ENCODE data around the gene PIGU. TPM values are rescaled to one million over a fixed set of nuclear protein-coding genes. Genes with fewer than 3 reads are reported as not detected.

PIGU gene
- total RNA-seq, 4 donors from 2014 or later = 10.2 to 16.8 (median 14.2) TPM

DNA sequence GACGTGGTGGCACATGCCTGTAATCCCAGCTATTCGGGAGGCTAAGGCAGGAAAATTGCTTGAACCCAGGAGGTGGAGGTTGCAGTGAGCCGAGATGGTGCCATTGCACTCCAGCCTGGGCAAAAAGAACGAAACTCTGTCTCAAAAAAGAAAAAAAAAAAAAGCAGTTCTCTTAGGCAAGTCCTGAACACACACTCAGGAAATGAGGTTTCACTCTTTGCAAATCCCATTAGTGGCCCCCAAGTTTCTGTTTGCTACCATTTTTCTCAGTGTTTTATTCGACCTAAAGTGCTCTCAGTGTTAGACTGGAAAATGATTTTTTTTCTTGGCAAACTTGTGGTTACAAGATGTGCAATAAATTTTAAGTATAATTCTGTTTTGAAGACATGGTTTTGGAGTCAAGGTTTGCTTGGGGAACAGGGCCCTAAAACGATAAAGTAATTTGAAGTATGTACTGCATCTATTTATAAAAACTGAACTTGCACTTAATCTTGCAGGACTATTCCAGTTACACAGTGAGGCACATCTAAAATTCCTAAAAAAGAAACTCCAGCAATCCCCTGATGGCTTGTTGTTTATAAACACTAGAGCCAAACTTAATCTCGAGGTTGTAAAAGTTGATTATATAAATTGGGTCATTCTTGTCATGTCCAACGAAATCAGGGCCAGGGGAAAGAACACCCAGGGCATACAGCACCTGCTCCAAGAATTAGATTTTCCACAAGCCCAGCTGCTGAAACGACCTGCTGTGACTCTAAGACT is 75.8 kb downstream of the PIGU start:
- no peak for ATAC-seq (ENCODE audit: low FRiP score)
- no peak for DNase-seq (ENCODE audit: low spot score)
- no peak for TF ChIP-seq CTCF (IDR thresholded peaks at IDR 0.05)

DNA sequence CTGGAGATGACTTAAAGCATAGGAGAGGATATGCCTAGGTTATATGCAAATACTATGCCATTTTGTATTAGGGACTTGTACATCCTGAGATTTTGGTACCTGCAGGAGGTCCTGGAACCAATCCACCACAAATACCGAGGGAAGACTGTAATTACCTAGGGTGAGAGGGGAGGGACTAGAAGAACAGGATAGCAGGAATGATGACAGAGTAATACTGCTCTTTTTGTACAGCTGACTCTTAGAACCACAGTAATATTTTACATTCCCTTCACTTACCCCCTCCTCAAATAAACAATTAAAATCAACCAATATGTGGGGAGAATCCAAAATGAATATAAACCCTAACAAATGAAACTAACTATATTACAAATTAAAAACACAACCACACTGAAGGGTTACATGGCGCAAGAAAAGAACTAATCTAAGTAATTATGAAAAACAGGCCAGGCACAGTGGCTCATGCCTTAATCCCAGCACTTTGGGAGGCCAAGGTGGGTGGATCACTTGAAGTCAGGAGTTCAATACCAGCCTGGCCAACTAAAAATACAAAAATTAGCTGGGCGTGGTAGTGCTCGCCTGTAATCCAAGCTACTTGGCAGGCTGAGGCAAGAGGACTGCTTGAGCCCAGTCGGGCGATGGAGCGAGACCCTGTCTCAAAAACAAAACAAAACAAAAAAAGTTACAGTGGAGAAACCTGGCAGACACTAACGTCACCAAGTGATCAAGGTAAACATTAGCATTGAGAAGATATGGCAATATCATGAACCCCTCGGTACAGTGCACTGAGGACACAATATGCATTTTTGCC is 81.3 kb downstream of the PIGU start:
- no peak for TF ChIP-seq CTCF (IDR thresholded peaks at IDR 0.05)
- no peak for DNase-seq (ENCODE audit: low spot score)
- no peak for ATAC-seq (ENCODE audit: low FRiP score)

GRCh38 chr20:34586488-34587163 is 90.3 kb downstream of the PIGU start:
- no peak for TF ChIP-seq CTCF (IDR thresholded peaks at IDR 0.05)
- DNase-seq (ENCODE audit: low spot score) (no peak), ATAC-seq (ENCODE audit: low FRiP score) (no peak)

DNA sequence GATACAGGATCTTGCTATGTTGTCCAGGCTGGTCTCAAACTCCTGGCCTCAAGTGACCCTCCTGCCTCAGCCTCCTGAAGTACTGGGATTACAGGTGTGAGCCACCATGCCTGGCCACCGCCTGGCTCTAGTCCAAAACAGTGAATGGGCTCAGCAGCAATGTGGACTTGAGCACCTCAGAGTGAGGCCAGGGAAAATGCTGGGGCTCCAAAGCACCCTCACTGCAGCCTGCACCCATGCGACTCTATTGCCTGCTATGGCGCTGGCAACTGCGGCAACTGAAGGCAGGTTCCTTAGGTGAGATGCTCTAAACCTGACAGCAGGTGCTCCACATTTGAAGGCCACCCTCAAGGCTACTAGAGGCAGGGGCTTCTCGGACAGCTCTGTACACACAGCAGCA is 91.9 kb downstream of the PIGU start:
- no peak for TF ChIP-seq CTCF (IDR thresholded peaks at IDR 0.05)
- no peak for DNase-seq (ENCODE audit: low spot score)
- ATAC-seq (ENCODE audit: low FRiP score) = no peak

DNA sequence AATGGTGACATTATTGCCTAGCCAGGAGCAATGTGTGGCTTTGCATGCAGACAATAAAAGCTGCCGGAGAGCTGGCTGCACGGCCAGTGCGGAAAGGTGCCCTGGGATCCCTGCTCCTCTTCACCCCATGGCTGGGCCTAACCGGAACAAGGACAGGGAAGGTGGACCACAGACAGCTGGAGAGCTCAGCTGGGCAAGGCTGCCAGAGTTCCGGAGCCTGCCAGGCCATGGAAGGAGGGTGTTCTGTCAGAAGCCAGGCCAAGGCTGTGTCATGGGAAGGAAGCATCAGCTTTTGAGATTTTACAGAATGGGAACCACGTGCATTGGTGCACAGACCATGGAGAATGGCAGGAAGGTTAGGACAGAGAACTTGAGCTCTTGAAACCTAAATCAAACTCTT is 93.3 kb downstream of the PIGU start:
- DNase-seq (ENCODE audit: low spot score) (no peak), ATAC-seq (ENCODE audit: low FRiP score) (no peak)
- TF ChIP-seq CTCF (IDR thresholded peaks at IDR 0.05) = no peak

GRCh38 chr20:34582911-34583310 is 94.0 kb downstream of the PIGU start:
- ATAC-seq (ENCODE audit: low FRiP score) (no peak), DNase-seq (ENCODE audit: low spot score) (no peak)
- no peak for TF ChIP-seq CTCF (IDR thresholded peaks at IDR 0.05)

Data from omental fat pad (tissue), 4 donors.